Measurements from ENCODE around the gene MEGF11.

MEGF11 gene

DNA sequence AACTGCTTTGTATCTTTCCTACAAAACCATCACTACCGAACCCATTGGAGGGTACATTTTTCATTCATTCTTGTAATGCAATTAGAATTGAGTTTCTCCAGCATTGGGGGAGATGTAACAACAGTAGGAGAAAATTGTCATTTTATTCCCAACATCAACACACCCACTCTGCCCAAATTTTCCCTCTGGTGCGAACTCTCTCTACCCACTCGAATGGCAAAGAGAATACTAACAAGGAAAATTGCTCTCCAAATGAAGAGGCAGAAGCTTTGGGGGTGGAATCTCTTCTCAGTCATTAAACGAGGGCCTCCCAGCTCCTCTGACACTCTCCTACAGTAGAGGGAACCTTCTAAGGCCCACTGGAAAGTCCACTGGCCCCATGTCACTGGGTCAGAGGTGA, 135.7 kb downstream of the MEGF11 start:
- H3K4me3 ChIP-seq: no peak overlapping the region
- no peaks in the 10 kb centered on the region for H3K9me3 ChIP-seq (ENCODE audit: low read depth, low read length)
- H3K36me3 ChIP-seq (ENCODE audit: insufficient read depth, low read length): no peaks in the 10 kb centered on the region
- no peak for DNase-seq (ENCODE audit: low read depth, low spot score)
- no peak overlapping the region for H3K9ac ChIP-seq (ENCODE audit: insufficient read length)
- TF ChIP-seq FOXP2 (optimal IDR thresholded peaks at IDR 0.05; ENCODE audit: control extremely low read depth, extremely low read length, insufficient read depth) (no peak), EZH2 (IDR thresholded peaks at IDR 0.05) (no peak), POLR2AphosphoS5 (IDR thresholded peaks at IDR 0.05; ENCODE audit: borderline replicate concordance, low read depth, low read length) (no peak)
- no peak overlapping the region for H3K27ac ChIP-seq

DNA sequence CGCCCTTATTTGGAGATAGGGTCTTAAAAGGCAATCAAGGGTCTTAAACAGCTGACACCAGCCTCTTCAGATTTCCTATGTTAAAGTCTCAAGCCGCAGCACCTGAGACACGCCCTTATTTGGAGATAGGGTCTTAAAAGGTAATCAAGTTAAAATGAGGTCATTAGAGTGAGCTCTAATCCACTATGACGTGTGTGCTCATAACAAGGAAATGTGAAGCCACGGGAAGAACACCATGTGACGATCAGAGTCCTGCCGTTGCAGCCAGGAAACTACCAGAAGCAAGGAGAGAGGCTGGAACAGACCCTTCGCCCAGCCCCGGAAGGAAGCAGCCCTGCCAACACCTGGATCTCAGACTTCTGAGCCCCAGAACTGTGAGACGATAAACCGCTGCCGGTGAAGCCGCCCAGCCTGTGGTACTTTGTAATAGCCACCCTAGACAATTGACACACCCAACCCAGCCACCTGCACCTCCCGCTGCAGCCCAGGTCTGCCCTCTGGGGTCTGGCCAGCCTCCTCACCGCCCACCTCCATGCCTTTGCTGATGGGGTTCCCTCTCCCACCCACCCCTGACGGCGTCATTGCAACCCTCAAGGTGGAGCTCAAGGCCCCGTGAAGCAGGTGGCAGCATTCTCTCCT, 137.9 kb downstream of the MEGF11 start:
- H3K27ac ChIP-seq: no peak overlapping the region
- no peak for TF ChIP-seq EZH2 (IDR thresholded peaks at IDR 0.05)
- TF ChIP-seq POLR2AphosphoS5 (IDR thresholded peaks at IDR 0.05; ENCODE audit: borderline replicate concordance, low read depth, low read length): no peak
- no peak for TF ChIP-seq FOXP2 (optimal IDR thresholded peaks at IDR 0.05; ENCODE audit: control extremely low read depth, extremely low read length, insufficient read depth)
- H3K36me3 ChIP-seq (ENCODE audit: insufficient read depth, low read length): no peaks in the 10 kb centered on the region

DNA sequence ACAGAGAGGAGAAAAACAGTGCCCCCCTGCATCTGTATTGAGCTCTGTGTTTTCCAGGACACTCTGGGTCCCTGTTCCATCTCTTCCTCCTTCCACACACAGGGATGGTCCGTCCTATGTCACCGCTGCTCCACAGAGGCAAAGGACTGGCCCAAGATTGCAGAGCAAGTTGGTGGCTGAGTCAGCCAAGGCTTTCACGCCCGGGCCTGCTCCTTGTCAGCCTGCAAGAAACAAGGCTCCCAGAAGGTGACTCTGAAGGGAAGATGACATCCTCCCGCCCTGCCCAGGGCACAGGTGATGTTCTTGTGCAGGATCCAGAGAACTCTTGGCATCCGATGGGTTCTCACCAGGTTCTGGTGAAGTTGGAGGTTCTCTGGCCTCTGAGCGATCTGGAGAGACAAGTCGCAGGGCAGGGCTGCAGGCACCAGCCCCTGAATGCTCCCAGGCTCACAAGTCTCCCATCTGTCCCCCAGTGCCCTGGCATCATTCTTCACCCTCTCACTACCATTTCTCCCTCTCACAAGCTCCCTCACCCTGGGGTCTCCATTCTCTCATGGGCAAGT, 138.6 kb downstream of the MEGF11 start:
- H3K27ac ChIP-seq: no peak overlapping the region
- H3K9ac ChIP-seq (ENCODE audit: insufficient read length): no peak overlapping the region
- no peak for DNase-seq (ENCODE audit: low read depth, low spot score)
- no peak overlapping the region for H3K4me3 ChIP-seq
- no peaks in the 10 kb centered on the region for H3K9me3 ChIP-seq (ENCODE audit: low read depth, low read length)
- TF ChIP-seq FOXP2 (optimal IDR thresholded peaks at IDR 0.05; ENCODE audit: control extremely low read depth, extremely low read length, insufficient read depth) (no peak), POLR2AphosphoS5 (IDR thresholded peaks at IDR 0.05; ENCODE audit: borderline replicate concordance, low read depth, low read length) (no peak), EZH2 (IDR thresholded peaks at IDR 0.05) (no peak)
- H3K36me3 ChIP-seq (ENCODE audit: insufficient read depth, low read length): no peaks in the 10 kb centered on the region

More for the DNA sequence above, 137.9 kb downstream of the MEGF11 start:
- no peaks in the 10 kb centered on the region for H3K9me3 ChIP-seq (ENCODE audit: low read depth, low read length)
- H3K9ac ChIP-seq (ENCODE audit: insufficient read length): no peak overlapping the region
- no peak overlapping the region for H3K4me3 ChIP-seq
- DNase-seq (ENCODE audit: low read depth, low spot score): no peak

DNA sequence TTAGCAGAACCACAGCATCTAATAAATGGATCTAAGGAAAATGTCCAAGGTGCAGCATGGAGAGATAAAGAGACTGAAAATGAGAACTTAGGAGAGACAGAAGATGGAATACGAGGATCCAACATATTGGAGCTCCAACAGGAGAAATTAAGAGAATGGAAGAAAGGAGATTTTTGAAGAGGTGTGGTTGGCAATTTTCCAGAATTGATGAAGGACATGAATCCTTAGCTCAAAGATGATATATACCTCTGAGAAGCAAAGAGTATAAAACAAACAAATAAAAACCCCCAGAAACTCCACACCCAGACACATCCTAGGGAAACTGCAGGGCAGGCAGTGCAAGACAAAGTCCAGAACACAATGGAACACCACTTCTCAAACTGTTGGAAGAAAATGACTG, 141.2 kb downstream of the MEGF11 start:
- TF ChIP-seq EZH2 (IDR thresholded peaks at IDR 0.05): no peak
- TF ChIP-seq POLR2AphosphoS5 (IDR thresholded peaks at IDR 0.05; ENCODE audit: borderline replicate concordance, low read depth, low read length): no peak
- no peak for TF ChIP-seq FOXP2 (optimal IDR thresholded peaks at IDR 0.05; ENCODE audit: control extremely low read depth, extremely low read length, insufficient read depth)
- DNase-seq (ENCODE audit: low read depth, low spot score): no peak
- Histone ChIP-seq H3K36me3 (ENCODE audit: insufficient read depth, low read length) (no peaks in the 10 kb centered on the region), H3K9me3 (ENCODE audit: low read depth, low read length) (no peaks in the 10 kb centered on the region), H3K4me3 (no peak overlapping the region), H3K27ac (no peak overlapping the region), H3K9ac (ENCODE audit: insufficient read length) (no peak overlapping the region)

DNA sequence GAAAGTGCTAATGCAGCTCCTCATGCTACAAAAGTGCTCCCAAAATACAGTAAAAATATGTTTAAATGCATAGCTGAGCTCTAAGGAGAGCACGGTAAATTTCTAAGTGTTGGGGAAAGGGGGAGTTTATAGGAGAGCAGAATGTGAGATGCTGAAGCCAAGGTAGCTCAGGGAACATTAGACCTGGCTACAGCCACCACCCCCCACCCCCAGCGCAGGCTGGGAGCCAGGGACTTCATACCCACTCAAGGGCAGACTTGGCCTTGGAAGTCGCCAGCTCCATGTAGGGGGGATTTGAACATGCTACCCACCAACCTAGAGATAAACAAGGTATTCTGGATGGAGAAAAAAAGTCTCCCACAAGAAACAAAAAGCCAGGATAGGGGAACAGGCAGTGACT, 142.2 kb downstream of the MEGF11 start:
- DNase-seq (ENCODE audit: low read depth, low spot score): no peak
- no peak overlapping the region for H3K4me3 ChIP-seq
- no peak overlapping the region for H3K27ac ChIP-seq
- H3K9ac ChIP-seq (ENCODE audit: insufficient read length): no peak overlapping the region
- no peak for TF ChIP-seq FOXP2 (optimal IDR thresholded peaks at IDR 0.05; ENCODE audit: control extremely low read depth, extremely low read length, insufficient read depth)
- no peak for TF ChIP-seq EZH2 (IDR thresholded peaks at IDR 0.05)
- TF ChIP-seq POLR2AphosphoS5 (IDR thresholded peaks at IDR 0.05; ENCODE audit: borderline replicate concordance, low read depth, low read length): no peak
- H3K36me3 ChIP-seq (ENCODE audit: insufficient read depth, low read length): no peaks in the 10 kb centered on the region
- H3K9me3 ChIP-seq (ENCODE audit: low read depth, low read length): no peaks in the 10 kb centered on the region

DNA sequence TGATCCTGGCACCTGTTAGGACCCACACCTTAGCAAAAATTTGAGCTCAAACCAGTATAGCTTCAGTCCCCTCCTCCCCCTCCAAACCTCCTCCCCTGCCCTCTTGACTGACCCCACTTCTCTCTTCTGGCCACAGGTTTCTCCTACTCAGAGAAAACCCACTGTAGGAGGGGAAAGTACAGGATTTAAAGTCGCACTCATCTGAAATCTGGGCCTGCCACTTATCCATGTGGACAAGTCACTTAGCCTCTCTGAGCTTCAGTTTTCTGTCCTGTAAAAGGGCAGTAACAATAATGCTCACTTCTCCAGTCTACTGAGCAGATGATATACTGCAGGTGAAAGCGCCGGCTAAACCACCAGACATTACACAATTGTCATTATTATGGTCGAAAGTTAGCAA, 142.7 kb downstream of the MEGF11 start:
- TF ChIP-seq POLR2AphosphoS5 (IDR thresholded peaks at IDR 0.05; ENCODE audit: borderline replicate concordance, low read depth, low read length) (no peak), EZH2 (IDR thresholded peaks at IDR 0.05) (no peak), FOXP2 (optimal IDR thresholded peaks at IDR 0.05; ENCODE audit: control extremely low read depth, extremely low read length, insufficient read depth) (no peak)
- H3K9me3 ChIP-seq (ENCODE audit: low read depth, low read length): no peaks in the 10 kb centered on the region
- H3K9ac ChIP-seq (ENCODE audit: insufficient read length): no peak overlapping the region
- no peaks in the 10 kb centered on the region for H3K36me3 ChIP-seq (ENCODE audit: insufficient read depth, low read length)
- DNase-seq (ENCODE audit: low read depth, low spot score): no peak
- H3K4me3 ChIP-seq: no peak overlapping the region
- H3K27ac ChIP-seq: no peak overlapping the region

DNA sequence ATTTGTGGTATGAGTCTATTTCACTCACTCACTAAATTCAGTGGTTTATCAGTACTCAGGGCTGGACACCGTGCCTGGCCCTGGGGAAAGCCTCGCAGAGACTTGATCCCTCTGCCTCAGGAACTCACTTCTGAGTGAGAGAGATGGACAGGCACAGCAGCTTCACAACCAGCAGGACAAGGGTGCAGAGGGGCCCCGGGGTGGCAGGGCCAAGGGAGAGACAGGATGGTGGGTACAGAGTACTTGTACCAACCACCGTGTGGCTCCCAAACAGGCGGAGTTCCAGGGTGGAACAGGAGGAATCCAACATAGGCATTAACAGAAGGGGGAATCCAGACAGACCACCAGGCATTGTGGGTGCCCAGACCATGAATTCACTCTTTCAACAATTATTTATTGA, 143.7 kb downstream of the MEGF11 start:
- Histone ChIP-seq H3K27ac (no peak overlapping the region), H3K4me3 (no peak overlapping the region), H3K9me3 (ENCODE audit: low read depth, low read length) (no peaks in the 10 kb centered on the region), H3K9ac (ENCODE audit: insufficient read length) (no peak overlapping the region), H3K36me3 (ENCODE audit: insufficient read depth, low read length) (no peaks in the 10 kb centered on the region)
- no peak for TF ChIP-seq POLR2AphosphoS5 (IDR thresholded peaks at IDR 0.05; ENCODE audit: borderline replicate concordance, low read depth, low read length)
- TF ChIP-seq FOXP2 (optimal IDR thresholded peaks at IDR 0.05; ENCODE audit: control extremely low read depth, extremely low read length, insufficient read depth): no peak
- no peak for TF ChIP-seq EZH2 (IDR thresholded peaks at IDR 0.05)
- no peak for DNase-seq (ENCODE audit: low read depth, low spot score)

DNA sequence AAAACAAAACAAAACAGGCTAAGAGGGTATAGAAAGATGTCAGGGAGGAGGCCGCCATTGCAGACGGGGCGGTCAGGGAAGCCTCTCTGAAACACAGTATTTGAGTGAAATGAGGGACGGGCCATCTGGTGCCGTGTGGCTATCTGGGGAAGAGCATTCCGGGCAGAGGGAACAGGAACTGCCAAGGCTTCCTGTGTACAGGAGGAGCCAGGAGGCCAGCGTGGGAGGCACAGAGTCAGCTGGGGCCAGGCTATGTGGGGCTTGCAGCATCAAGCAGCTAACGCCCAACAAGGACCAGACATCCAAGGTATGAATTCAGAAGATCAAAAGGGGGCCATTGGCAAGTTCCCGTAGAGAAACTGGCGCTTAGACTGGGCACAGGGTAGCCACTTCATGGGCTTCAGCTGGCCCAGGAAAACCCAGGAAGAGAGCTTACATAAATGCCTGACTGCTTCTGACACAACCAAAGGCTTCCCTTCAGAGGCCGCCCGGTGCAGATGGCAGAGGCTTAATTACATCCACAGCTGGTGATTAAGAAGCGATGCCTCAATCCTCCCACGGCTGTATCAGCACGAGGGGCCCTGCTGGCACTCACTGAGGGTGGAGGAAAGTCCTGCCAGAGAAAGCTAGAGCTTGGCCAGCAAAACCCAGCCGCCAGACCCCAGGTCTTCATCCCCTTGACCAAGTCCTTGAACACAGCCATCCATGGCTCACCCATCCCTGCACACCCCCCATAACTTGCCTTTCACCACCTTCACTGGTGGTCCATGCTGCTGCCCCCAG, 144.9 kb downstream of the MEGF11 start:
- Histone ChIP-seq H3K9ac (ENCODE audit: insufficient read length) (no peak overlapping the region), H3K27ac (no peak overlapping the region), H3K9me3 (ENCODE audit: low read depth, low read length) (no peaks in the 10 kb centered on the region), H3K4me3 (no peak overlapping the region), H3K36me3 (ENCODE audit: insufficient read depth, low read length) (no peaks in the 10 kb centered on the region)
- no peak for TF ChIP-seq FOXP2 (optimal IDR thresholded peaks at IDR 0.05; ENCODE audit: control extremely low read depth, extremely low read length, insufficient read depth)
- no peak for TF ChIP-seq POLR2AphosphoS5 (IDR thresholded peaks at IDR 0.05; ENCODE audit: borderline replicate concordance, low read depth, low read length)
- no peak for TF ChIP-seq EZH2 (IDR thresholded peaks at IDR 0.05)
- DNase-seq (ENCODE audit: low read depth, low spot score): no peak
